GM19452 (cell line): ENCODE measurements around the gene CACNA2D2.

ENCODE experiments used
- ATAC-seq: cut with Tn5 transposase; IDR thresholded peaks from one replicate; pipeline ENCODE4 v1.9.1; 2021; ENCODE audit not compliant: unreplicated experiment

The CACNA2D2 gene

DNA sequence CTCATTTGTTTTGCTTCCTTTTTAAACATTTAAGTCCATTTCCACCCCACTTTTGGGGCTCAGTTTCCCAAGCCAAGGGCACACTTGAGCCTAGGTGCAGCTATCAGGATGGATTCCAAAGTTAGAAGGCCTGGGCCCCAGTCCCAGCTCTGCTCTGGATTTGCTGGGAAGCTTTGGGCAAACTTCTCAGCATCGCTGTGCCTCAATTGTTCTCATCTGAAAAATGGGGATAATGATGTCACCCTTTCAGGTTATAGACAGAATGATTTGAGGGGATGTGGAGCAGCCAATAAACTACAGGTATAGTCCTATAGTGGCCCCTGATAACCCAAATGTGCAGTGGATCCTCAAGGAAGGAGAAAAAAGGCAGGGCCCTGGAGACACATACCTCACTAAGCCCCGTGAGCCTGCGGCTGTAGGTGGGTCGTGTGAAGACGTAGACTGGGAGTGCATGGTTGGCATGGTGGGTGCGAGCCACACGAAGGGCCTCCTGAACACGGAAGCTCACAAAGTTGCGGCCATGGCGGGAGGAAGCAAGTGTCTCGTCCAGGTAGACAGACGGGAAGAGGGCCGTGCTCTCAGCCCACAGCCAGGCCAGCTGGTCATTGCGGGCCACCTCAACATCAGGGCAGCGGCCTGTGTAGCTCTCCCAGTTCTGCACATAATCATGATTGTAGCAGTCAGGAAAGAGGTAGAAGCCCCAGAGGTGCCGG, 184.1 kb downstream of the CACNA2D2 start:
- no peak for ATAC-seq

- ATAC-seq = no peak
These were observed 184.8 kb downstream of the CACNA2D2 start for GRCh38 chr3:50318615-50319014.

GRCh38 chr3:50318163-50318562, 185.3 kb downstream of the CACNA2D2 start:
- ATAC-seq = no peak

DNA sequence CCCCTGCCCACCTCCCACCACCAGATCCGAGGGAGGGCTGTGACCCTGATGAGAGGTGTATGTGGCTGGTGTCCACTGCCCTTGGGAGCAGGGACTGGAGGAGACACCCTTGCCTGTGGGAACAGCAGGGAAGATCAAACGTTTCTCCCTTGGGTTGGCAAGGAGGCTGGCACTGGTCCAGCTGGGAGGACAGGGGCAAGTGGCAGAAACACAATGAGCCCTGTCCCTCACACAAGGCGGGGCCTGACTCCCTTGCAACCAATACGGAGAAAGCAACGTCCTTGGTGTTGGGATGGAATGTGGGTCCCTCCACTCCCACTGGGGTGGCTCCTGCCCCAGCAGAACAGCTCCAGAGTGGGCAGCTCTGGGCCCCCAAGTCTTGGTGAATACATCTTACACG, 186.1 kb downstream of the CACNA2D2 start:
- ATAC-seq = no peak

GRCh38 chr3:50316657-50317242, 186.7 kb downstream of the CACNA2D2 start:
- ATAC-seq = no peak

GRCh38 chr3:50314816-50315215, 188.6 kb downstream of the CACNA2D2 start:
- no peak for ATAC-seq

GRCh38 chr3:50314342-50314741, 189.1 kb downstream of the CACNA2D2 start:
- no peak for ATAC-seq
